Brain pericyte (primary cell): ENCODE data around the gene STOML2.

Experiments used
- DNase-seq: peaks from one replicate; pipeline ENCODE4 v3.0.0-alpha.2; 2012; ENCODE audit warnings: low read depth, low spot score

The STOML2 gene

DNA sequence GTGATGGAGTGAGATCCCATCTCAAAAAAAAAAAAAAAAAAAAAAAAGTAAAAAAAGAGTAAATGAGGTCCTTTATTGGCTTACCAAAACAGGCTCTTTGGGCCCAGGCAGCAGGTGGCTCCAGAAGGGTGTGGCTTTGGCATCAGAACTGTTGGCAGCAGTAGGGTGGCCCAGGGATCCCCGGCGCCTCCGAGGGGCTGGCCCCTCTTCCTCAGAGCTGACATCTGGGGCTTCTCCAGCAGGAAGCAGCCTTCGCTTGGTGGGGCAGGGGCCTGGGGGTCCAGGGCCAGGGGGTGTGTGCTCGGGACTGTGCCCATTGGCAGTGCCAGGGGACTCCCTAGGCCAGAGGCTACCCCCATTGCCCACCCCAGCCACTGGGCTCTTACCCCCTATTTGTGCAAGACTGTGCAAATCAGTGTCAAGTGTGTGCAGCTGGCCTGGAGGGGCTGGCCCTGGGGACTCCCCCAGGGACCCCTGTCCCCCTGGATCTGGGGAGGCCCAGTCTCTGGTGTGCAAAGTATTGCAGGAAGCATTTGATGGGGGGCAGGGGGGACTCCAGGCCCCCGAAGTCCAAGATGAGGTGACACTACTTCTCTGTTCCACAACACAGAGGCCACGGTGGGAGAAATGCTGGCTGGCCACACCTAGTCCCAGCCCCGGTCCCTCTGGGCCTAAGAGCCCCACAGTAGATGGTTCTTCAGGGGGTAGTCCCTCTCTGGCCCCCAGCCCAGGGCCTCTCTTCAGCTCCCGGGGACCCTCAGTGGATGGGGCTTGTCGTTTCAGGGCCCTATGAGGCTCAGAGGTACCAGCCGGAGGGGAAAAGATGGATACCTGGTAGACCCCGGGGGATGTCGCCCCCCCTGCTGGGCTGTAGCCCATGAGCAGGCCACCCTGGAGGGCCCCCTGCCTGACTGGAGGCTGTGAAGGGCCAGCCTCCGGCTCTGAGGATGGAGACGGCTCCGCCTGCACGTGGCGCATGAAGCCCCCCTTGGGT is 4.7 kb upstream of the STOML2 start:
- DNase-seq, result no peak

DNA sequence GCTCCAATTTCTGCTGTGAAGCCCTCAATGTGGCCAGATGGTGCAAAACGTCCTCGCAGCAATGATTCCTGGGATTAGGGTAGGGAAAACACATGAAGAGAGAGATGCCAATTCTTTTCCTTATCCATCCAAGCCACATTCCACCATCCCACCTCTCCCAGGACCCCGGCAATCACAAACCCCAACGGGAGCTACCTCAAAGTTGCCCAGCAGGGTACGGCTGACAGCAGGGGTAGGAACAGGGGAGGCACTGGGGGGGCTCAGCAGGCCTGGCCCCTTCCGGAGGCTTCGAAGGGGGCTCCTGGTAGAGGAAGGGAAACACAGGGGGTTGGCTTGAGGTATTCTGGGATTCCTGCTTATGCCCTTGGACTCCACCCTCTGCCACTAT is 3.4 kb upstream of the STOML2 start:
- no peak for DNase-seq

DNA sequence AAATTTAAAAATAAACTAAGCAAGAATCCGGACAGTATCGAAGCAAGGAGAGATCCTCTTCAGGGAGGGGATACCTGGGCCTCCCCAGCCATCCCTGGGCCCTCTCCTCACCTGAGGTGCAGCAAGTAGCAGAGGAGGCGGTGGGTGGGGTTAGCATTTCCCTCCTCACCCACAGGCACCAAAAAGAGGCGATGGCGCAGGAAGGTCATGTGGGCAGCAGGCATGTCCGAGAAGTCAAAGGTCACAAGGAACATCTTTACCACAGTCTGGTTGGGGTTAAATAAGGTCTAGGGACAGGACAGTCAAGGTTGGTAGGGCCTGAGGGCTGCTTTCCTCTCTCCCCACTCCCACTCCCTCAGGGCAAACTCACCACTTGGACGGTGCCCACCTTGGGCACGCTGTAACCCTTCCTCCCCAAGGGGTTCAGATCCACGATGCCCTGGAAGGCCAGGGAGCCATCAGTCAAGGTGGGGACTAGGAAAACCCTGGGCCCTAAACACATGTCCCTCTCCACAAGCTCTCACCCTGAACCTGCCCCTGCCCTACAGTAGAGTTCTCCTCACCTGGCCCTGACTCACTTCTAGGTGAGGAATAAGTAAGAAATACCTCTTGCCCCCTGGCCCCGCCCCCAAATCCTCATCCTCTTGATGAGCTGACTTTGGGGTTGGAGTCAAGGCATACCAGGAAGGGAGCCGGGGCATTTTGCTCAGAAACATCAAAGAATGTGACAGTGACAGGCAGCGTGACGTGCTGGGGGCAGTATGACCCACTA is 2.8 kb upstream of the STOML2 start:
- no peak for DNase-seq

DNA sequence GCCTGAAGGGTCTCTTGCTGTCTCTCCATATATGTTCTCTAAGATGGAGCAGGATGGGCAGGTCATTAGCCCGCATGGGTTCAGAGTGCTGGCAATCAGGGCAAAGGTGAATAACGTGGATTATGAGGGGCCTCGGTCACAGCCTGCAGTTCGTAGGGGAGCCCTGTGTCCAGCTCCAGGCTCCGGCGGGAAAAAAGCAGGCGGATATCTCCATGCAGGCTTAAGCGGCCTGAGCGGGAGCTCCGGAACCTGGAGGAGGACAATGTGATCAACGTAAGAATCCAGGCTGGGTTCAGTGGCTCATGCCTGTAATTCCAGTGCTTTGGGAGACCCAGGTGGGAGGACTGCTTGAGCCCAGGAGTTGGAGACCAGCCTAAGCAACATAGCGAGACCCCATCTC is 2.2 kb upstream of the STOML2 start:
- DNase-seq, result no peak

DNA sequence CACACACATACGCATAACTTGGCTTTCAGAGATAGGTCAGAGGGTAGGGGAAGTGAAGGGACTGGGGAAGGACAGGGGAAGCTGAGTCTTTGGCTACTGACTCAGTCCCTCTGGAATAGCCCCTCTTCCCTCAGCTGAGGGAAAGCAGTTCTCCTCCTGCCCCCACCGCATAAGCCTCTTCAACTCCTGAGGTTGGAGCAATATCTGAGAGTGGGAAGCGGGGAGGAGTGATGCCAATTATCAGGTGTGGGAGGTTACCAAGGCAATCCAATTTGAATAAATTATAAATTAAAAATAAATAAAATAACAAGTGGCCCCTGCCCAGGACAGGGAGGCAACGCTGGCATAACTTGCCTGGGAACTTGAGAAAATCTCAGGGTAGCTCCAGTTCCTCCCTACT is 1.7 kb upstream of the STOML2 start:
- DNase-seq, result no peak

DNA sequence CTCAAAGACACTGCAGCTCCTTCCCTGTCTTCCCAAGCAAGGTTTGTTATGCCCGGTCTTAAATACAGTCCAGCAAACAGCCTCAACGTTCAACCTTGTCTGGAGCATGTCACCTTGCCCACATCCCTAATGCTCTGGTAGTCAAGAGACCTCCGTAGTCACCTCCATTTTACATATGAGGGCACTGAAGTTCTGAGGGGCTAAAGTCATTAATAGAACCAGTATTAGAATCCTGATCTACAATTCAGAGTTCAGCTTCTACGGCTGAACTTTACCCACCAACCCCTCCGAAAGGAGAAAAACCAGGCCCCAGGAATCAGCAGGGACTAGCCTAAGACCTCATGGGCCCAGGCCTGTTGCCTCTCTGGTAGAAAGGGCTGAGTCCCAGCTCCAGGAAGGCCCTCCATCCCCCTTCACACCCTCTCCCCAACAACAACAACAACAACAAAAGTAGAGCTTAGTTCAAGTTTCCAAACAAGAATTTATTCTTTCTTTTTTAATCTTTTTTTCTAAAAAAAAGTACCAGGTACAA is 795 bp upstream of the STOML2 start:
- no peak for DNase-seq

DNA sequence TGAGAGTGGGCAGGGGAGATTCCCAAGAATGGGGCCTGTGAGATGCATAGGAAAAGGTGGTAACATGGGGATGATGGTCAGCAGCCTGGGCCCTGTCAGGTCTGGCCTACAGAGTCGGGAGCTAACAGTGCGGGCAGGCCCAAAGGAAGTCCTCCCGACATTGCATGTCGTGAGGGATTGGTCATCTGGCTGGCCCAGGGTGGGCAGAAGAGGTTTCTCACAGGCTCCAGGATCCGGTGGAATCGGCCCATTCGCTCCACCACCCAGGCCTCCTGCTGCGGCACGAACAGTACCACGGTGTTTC is 514 bp downstream of the STOML2 start:
- no peak for DNase-seq

DNA sequence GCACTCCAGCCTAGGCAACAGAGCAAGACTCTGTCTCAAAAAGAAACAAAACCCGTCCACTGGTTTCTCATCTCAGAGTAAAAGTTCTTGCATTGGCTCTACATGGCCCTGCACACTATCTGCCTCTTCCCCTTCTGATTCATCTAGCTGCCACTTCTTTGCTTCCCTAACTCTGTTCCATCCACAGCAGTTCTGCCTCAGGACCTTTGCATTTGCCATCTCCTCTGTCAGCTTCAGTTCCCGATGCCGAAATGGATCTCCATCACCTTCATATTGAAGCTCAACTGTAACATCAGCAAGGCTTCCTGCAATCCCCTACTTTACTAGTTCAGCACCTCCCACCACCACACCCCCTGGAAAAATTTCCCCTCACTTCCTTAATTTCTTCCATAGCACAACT is 5.4 kb downstream of the STOML2 start:
- no peak for DNase-seq

DNA sequence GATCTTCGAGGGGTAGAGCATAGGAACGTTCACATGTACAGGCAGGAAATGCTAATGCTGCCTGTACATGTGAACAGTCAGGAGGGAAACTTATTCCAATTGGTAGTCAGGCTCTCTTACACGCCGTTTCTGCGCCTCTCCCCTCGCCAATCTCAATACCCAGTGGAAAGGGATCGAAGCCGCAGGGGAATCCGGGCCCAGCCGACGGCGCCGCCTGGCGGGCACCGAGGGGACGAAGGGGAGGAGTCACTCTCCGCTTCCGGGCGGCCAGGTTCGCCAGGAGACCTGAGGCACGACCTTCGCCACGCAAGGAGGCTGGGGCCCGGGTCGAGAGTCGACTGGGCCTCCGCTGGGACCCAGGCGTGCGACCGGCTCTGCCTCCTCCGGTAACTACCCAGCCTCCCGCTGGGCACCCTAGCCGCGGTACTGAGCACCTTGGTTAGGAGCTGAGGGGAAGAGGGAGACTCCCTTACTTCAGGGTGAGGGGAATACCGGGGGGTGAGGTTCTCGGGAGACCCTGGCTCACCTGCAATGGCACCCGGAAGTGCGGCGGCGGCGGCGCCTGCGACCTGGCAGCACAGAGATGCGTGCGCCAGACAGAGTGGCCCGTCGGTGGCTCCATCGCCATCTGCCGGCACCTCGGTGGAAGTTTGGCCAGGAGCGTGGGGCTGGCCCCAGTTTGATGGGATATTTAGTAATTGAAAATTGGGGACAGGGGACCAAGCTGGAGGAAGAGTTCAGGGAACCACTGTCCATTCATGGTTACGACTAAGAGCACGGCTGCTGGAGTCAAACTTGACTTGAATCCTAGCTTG is 6.7 kb downstream of the STOML2 start, which contains the start of gene PIGO:
TSS of gene PIGO (minus strand) at position 557 of the 815 bp plus-strand sequence. CDS start 1,026 bp downstream, outside the sequence.
- DNase-seq, result no peak

DNA sequence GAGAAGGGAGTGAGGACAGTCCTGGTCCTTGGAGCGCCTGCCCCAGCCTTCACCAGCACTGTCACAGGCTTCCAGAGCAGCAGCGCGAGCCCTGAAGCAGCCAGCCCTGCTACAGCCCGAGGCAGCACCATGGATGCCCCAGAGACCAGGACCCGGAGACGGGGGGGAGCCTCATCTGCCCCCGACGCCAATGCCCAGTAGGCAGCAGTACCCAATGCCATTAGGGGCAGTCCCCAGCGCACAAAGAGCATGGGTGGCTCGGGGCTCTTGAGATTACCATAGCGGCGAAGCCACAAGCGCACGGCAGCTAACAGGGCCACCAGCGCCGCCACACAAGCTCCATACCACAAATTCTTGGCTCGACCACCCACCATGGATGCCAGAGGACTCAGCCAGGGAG is 11.4 kb downstream of the STOML2 start:
- DNase-seq, result no peak

DNA sequence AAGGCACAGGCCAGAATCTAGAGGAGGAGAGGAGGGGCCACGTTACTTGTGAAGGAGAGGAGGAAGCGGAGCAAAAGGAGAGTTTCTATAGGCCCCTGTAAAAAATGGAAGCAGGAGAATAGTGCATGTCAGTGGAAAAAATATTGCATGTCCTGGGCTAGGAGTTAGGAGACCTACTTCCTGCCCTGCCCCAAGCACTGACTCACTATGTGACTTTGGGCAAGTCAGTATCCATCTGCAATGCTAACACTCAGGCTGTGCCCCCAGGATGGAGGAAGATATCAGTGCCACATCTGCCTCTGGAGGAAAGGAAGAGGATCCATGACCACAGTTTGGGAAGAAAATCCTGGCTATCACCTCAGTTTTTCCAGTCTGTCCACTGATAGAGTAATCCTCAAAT is 13.5 kb downstream of the STOML2 start:
- no peak for DNase-seq

DNA sequence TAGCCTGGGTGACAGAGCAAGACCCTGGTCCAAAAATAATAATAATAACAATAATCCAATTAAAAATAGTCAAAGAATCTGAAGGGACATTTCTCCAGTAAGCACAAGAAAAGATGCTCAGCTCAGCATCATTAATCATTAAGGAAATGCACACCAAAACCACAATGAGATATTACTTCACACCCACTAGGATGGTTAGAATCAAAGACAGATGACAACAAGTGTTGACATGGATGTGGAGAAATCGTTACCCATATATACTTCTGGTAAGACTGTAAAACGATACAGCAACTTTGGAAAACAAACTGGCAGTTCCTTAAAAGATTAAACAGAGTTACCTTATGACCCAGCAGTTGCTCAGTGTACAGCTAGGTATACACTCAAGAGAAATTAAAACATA is 17.9 kb downstream of the STOML2 start:
- no peak for DNase-seq

DNA sequence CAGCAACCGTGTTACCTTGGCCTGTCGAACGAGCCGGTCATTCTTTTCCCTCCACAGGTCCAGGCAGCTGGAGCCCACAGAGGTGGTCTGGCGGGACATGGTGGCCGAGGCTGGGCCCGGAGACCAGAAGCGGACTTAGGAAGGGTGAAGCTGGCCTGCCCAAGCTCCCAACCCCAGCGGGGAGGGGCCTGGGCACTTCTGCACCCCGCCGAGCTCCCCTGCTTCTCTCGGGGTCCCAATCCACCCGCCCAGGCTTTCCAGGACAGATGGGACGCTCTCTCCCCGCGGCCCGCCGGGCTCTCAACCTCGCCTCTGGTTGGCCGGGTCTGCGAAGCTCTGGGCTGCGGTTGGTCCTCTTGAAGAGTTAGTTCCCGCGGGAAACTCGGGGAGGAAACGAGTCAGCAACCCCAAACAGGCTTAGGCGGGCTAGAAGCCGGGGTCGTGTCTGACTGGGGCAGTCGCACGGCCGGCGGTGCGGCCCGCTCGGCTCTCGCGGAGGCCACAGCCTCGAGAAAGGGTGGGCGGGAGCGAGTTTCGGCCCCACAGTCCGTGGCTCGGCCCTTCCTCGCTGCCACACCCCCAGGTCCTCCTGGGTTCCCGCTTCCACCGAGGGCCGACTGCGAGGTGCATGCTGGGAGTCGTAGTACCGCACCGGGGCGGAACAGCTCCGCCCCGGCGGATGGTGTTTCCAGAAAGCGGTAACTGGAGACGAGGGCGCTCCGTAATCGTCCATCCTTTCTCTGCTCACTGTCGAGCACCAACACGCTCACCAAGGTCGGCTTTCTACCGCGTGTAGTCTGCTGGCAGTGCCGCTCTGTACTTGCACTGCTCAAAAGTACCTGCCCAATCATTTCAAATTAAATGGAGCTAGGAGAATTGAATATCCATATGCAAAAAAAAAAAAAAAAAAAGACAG is 23.2 kb downstream of the STOML2 start, which contains the start of gene FANCG:
TSS of gene FANCG (minus strand) at position 517 of the 916 bp plus-strand sequence. CDS start at position 99, 418 bp downstream.
- DNase-seq, result peak; percentile 75

DNA sequence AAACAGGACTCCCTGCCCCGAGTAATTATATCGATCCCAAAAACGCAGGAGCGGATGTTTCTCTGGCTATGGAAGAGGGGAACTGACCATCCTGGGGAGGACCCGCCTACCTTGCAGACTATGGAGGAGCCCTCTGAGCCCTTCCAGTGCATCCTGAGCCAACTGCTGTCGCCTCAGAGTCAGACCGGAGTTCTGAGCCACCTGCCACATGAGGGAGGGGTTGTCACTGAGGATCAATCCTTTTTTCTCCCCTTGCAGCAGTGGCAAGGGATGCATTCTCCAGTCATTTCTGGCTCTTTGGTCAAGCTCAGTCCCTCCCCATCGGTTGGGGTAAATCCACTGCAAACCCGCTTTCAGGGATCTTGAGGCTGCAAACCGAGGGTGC is 23.9 kb downstream of the STOML2 start:
- no peak for DNase-seq

DNA sequence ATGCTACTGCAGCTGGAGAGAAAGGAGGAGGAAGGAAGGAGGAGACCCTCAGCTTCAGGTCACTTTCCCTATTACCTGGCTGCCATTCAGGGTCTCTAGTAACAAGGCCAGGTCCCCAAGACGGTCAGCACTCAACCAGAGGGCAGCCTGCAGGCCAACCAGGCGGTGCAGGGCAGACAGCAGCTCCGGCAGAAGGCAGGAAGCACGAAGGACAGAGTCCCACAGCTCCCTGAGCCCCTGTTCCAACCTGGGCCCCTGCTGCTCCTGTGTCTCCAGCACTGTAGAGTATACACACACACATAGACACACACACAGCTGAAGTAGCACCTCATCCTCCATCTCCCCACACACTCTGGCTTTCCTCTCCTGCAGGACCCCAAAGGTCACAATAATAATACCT is 24.9 kb downstream of the STOML2 start:
- no peak for DNase-seq

DNA sequence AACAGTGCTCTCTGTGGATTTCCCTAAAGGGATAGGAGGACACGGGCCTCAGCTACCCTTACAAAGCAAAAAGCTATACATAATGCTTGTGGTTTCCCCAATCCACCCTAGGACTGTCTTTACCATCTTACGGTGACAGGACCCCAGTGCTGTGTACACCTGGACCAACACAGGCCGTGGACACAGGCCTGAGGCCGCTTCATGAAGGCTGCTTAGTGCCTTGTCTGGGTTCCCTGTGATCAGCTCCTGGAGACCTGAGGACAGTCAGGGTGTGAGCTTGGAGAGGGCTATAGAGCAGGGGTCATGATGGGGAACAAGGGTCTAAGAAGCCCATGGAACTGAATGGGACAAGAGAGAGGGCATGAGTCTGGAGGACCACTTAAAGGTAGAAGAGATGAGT is 26.1 kb downstream of the STOML2 start:
- DNase-seq, result no peak

DNA sequence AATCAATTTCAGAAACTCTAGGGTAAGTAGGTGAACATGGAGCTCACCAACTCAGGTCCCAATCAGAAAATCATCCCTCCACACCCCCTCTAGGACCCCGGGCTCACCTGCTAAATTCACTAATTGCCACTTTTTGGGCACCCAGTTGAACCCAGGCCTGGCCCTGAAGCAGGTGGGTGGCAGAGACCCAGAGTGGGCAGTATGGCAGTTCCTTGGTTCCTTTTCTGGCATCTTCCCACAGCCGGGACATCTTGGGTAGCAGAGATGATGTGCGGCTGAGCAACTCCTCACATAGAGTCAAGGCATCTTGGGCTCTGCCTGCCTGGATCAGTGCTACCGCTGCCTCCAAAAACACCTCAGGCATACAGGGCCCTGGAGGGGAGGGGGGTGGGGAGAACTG is 27.6 kb downstream of the STOML2 start:
- DNase-seq, result no peak

DNA sequence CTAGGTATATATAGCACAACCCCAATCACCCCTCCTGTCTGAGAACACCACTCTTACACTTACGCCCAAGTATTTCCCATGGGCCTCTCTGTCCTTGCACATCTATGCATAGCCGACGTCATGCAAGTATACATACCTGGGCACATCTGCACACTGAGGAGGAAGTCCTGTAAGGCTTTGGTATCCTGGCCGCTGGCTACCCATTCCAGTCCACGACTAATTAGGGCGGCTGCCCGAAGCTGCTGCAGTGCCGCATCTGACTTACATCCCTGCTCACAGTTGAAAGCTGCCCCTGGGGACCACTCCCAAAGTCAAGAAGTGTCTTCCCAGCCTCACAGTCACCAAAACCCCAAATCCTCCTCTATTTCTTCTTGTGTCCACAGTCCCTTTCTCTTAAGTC is 28.1 kb downstream of the STOML2 start:
- no peak for DNase-seq

DNA sequence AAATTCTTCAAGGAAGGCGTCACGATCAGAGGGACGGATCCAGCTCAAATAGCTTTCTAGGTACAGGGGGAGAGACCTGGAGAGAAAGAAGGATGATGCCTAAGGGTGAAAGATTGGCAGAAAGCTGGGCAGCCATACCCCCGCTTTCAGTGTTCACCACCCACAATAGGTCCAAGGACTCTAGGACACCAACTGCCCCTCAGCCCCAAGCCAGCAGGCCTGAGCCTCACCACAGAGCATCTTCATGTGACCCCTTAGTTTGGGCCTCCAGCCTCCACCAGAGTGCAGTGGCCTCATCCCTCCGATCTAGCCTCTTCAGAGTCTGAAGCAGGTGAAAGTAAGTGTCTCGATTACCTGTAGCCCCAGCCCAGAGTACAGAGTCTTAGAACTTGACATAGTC is 28.8 kb downstream of the STOML2 start:
- DNase-seq, result no peak

DNA sequence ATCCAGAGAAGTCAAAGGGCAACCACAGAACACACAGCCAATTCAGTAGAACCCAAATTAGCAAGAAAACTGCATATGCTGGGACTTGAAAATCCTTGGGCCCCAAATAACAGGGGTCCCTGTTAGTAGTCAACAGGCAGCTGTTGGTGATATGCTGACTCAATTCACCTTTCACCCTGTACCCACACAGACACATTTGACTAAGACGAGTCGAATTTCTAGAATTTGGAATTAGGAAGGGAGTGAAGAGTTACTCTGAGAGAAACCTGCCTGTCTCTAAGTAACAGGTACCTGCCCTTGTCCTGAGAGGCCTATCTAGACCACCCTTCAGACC is 29.7 kb downstream of the STOML2 start:
- DNase-seq, result no peak
